Testis (tissue), 2 donors: ENCODE measurements around the gene SAPCD2.

Experiments
- POLR2A ChIP-seq: fragments of 450-650 bp; IDR thresholded peaks from one replicate; pipeline ENCODE4 v1.6.1; 2017; ENCODE audit warnings: antibody characterized with exemption, mild to moderate bottlenecking, moderate library complexity
- TF ChIP-seq, protein P1 (sequence below), 3 experiments: fragments of 450-650 bp in 2 of 3; fragments of 200-600 bp in 1 of 3; sonication (generic) in 1 of 3; IDR thresholded peaks; one replicate each; pipeline ENCODE4 v1.5.1; 2016 to 2019; ENCODE audit warnings: antibody characterized with exemption in 3 of 3, mild to moderate bottlenecking in 2 of 3, moderate library complexity in 1 of 3

DNA sequence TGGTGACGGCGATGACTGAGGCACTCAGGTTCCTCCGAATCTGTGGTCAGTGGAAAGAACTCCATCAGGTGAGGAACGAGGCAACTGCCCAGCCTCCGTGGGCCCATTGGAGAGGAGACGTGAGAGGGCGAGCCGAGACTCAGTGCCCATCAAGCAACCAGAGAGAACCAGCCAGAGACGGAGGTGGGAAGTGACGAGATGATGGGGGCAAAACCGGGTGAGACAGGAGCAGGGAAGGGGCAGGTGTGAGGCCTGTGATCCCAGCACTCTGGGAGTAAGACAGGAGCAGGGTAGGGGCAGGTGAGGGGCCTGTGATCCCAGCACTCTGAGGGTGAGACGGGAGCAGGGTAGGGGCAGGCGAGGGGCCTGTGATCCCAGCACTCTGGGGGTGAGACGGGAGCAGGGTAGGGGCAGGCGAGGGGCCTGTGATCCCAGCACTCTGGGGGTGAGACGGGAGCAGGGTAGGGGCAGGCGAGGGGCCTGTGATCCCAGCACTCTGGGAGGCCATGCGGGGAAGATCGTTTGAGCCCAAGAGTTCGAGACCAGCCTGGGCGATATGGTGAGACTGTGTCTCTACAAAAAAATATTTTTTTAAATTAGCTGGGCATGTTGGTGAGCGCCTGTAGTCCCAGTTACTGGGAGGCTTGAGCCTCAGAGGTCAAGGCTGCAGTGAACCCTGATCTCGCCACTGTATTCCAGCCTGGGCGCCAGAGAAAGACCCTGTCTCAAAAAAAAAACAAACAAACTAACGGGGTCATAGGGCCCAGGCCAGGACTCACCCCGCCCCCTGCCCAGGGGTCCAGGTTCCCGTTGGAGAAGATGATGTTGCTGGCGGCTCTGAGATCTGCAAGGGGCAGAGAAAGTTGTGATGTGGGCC lies 40.8 kb upstream of the SAPCD2 start:
- TF ChIP-seq, protein P1, sequence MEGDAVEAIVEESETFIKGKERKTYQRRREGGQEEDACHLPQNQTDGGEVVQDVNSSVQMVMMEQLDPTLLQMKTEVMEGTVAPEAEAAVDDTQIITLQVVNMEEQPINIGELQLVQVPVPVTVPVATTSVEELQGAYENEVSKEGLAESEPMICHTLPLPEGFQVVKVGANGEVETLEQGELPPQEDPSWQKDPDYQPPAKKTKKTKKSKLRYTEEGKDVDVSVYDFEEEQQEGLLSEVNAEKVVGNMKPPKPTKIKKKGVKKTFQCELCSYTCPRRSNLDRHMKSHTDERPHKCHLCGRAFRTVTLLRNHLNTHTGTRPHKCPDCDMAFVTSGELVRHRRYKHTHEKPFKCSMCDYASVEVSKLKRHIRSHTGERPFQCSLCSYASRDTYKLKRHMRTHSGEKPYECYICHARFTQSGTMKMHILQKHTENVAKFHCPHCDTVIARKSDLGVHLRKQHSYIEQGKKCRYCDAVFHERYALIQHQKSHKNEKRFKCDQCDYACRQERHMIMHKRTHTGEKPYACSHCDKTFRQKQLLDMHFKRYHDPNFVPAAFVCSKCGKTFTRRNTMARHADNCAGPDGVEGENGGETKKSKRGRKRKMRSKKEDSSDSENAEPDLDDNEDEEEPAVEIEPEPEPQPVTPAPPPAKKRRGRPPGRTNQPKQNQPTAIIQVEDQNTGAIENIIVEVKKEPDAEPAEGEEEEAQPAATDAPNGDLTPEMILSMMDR (IDR thresholded peaks at IDR 0.05), result no peak
- TF ChIP-seq POLR2A, result no peak
